ENCODE results near the gene FAM217A.

Gene FAM217A

GRCh38 chr6:4078691-4079471 lies at the start of gene FAM217A:
Gene FAM217A, minus strand, starts transcription at chr6:4079137. Its CDS starts 1,723 bp downstream, at chr6:4077414.
- Histone ChIP-seq H3K4me3 (ENCODE audit: low read depth, low read length) (no peak within 1 kb of the TSS), H3K9me3 (ENCODE audit: severe bottlenecking) (no peaks in the 10 kb centered on the region), H3K27ac (no peak within 1 kb of the TSS), H3K27me3 (ENCODE audit: insufficient read depth, low read depth, severe bottlenecking) (no peaks in the 10 kb centered on the region), H3K36me3 (no peaks in the 10 kb centered on the region)
- no peak for DNase-seq
- TF ChIP-seq CTCF (IDR thresholded peaks at IDR 0.05; ENCODE audit: low read depth, low read length), result no peak

GRCh38 chr6:4128072-4128471 lies 49.1 kb upstream of the FAM217A start:
- no peaks in the 10 kb centered on the region for H3K27me3 ChIP-seq (ENCODE audit: insufficient read depth, low read depth, severe bottlenecking)
- no peak for DNase-seq
- no peak overlapping the region for H3K4me3 ChIP-seq (ENCODE audit: low read depth, low read length)
- no peak overlapping the region for H3K27ac ChIP-seq
- TF ChIP-seq CTCF (IDR thresholded peaks at IDR 0.05; ENCODE audit: low read depth, low read length), result no peak
- H3K36me3 ChIP-seq, result peaks cover 80% of the 10 kb centered on the region
- H3K9me3 ChIP-seq (ENCODE audit: severe bottlenecking), result peaks cover 8% of the 10 kb centered on the region

- H3K9me3 ChIP-seq (ENCODE audit: severe bottlenecking), result peaks cover 2% of the 10 kb centered on the region
- H3K4me3 ChIP-seq (ENCODE audit: low read depth, low read length), result no peak overlapping the region
- no peak overlapping the region for H3K27ac ChIP-seq
- TF ChIP-seq CTCF (IDR thresholded peaks at IDR 0.05; ENCODE audit: low read depth, low read length), result no peak
- no peak for DNase-seq
- H3K27me3 ChIP-seq (ENCODE audit: insufficient read depth, low read depth, severe bottlenecking), result no peaks in the 10 kb centered on the region
- peaks cover 79% of the 10 kb centered on the region for H3K36me3 ChIP-seq
Measured at GRCh38 chr6:4125933-4126864, 47.3 kb upstream of the FAM217A start.

GRCh38 chr6:4125500-4125899 lies 46.6 kb upstream of the FAM217A start:
- H3K4me3 ChIP-seq (ENCODE audit: low read depth, low read length), result no peak overlapping the region
- H3K27me3 ChIP-seq (ENCODE audit: insufficient read depth, low read depth, severe bottlenecking), result no peaks in the 10 kb centered on the region
- no peak for TF ChIP-seq CTCF (IDR thresholded peaks at IDR 0.05; ENCODE audit: low read depth, low read length)
- no peak for DNase-seq
- H3K9me3 ChIP-seq (ENCODE audit: severe bottlenecking), result peaks cover 2% of the 10 kb centered on the region
- no peak overlapping the region for H3K27ac ChIP-seq
- H3K36me3 ChIP-seq, result peaks cover 79% of the 10 kb centered on the region

- no peak overlapping the region for H3K27ac ChIP-seq
- H3K4me3 ChIP-seq (ENCODE audit: low read depth, low read length), result no peak overlapping the region
- H3K36me3 ChIP-seq, result peaks cover 75% of the 10 kb centered on the region
- DNase-seq, result no peak
- no peak for TF ChIP-seq CTCF (IDR thresholded peaks at IDR 0.05; ENCODE audit: low read depth, low read length)
- no peaks in the 10 kb centered on the region for H3K27me3 ChIP-seq (ENCODE audit: insufficient read depth, low read depth, severe bottlenecking)
- no peaks in the 10 kb centered on the region for H3K9me3 ChIP-seq (ENCODE audit: severe bottlenecking)
Measured at GRCh38 chr6:4124351-4124750, 45.4 kb upstream of the FAM217A start.

Data from WERI-Rb-1 (cell line).